ENCODE measurements around the gene KAT8. TPM values are rescaled to one million over a fixed set of nuclear protein-coding genes. Genes with fewer than 3 reads are reported as not detected.

KAT8 gene
- total and polyA plus RNA-seq, 2 of the 13 experiments (the other 11 are each of a cell fraction or from before 2014, with no cell fraction given) = 79.0 to 84.2 TPM

DNA sequence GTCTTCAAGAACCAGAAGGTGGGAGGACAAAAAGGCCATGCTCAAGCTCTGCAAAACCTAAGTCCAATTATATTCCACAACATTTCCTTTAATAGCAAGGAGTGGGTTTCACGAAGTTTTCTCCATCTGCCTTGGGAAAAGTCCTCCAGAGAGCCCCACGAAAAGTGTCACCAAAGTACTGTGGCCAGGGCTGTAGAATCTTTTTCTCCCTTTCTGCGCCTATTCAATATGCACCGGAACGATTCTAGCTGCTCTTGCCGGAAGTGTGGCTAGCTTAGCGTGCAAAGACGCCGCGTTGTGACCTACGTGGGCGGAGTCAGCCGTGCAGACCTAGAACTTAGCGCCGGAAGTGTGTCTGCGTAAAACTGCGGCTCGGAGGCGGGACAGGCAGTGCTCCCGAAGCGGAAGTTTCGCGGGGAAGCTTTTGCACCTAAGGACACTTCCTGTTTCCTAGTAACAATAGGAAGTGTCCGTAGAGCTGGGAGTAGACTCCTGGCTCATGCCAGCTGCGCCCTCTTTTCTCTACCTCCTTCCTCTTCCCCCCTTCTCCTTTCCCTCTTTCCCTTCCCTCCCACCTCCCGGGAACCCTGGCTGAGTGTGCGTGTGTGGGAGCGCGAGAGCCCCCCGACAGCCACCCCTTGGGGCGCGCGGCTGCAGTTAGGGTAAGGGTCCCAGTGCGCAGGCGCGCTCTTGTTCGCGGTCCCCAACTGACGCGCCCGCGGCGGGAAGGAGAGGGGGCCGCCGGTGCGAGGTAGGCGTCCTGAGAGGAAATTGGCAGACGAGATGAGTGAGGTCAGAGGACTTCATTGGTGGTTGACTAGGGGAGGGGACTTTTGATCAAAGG is 43.3 kb upstream of the KAT8 start, which contains the start of the genes ZNF646 and ZNF668 (continued):
- peak; percentile 68; the same call in 1 of the 2 replicates for TF ChIP-seq MIER3 (CRISPR knock-in tag; IDR thresholded peaks at IDR 0.05; ENCODE audit: borderline replicate concordance)
- no peak for TF ChIP-seq ZNF644 (CRISPR knock-in tag; IDR thresholded peaks at IDR 0.05; ENCODE audit: low read depth)
- TF ChIP-seq, protein P1, sequence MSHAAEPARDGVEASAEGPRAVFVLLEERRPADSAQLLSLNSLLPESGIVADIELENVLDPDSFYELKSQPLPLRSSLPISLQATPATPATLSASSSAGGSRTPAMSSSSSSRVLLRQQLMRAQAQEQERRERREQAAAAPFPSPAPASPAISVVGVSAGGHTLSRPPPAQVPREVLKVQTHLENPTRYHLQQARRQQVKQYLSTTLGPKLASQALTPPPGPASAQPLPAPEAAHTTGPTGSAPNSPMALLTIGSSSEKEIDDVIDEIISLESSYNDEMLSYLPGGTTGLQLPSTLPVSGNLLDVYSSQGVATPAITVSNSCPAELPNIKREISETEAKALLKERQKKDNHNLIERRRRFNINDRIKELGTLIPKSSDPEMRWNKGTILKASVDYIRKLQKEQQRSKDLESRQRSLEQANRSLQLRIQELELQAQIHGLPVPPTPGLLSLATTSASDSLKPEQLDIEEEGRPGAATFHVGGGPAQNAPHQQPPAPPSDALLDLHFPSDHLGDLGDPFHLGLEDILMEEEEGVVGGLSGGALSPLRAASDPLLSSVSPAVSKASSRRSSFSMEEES (CRISPR knock-in tag; IDR thresholded peaks at IDR 0.05) = peak; percentile 7; the same call in 1 of the 2 replicates
- TF ChIP-seq, protein P2, sequence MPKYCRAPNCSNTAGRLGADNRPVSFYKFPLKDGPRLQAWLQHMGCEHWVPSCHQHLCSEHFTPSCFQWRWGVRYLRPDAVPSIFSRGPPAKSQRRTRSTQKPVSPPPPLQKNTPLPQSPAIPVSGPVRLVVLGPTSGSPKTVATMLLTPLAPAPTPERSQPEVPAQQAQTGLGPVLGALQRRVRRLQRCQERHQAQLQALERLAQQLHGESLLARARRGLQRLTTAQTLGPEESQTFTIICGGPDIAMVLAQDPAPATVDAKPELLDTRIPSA (CRISPR knock-in tag; IDR thresholded peaks at IDR 0.05; ENCODE audit: borderline replicate concordance) = no peak
- peak; percentile 85 for TF ChIP-seq DMAP1 (CRISPR knock-in tag; IDR thresholded peaks at IDR 0.05)
- TF ChIP-seq, protein P3, sequence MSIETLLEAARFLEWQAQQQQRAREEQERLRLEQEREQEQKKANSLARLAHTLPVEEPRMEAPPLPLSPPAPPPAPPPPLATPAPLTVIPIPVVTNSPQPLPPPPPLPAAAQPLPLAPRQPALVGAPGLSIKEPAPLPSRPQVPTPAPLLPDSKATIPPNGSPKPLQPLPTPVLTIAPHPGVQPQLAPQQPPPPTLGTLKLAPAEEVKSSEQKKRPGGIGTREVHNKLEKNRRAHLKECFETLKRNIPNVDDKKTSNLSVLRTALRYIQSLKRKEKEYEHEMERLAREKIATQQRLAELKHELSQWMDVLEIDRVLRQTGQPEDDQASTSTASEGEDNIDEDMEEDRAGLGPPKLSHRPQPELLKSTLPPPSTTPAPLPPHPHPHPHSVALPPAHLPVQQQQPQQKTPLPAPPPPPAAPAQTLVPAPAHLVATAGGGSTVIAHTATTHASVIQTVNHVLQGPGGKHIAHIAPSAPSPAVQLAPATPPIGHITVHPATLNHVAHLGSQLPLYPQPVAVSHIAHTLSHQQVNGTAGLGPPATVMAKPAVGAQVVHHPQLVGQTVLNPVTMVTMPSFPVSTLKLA (IDR thresholded peaks at IDR 0.05) = peak; percentile 52
- TF ChIP-seq, protein P4, sequence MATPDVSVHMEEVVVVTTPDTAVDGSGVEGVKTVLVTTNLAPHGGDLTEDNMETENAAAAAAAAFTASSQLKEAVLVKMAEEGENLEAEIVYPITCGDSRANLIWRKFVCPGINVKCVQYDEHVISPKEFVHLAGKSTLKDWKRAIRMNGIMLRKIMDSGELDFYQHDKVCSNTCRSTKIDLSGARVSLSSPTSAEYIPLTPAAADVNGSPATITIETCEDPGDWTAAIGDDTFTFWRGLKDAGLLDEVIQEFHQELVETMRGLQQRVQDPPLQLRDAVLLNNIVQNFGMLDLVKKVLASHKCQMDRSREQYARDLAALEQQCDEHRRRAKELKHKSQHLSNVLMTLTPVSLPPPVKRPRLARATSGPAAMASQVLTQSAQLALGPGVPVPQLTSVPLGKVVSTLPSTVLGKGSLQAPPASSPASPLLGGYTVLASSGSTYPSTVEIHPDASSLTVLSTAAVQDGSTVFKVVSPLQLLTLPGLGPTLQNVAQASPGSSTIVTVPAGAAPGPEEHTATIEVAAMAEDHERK (CRISPR knock-in tag; IDR thresholded peaks at IDR 0.05; ENCODE audit: low read depth) = peak; percentile 97
- TF ChIP-seq, protein P5, sequence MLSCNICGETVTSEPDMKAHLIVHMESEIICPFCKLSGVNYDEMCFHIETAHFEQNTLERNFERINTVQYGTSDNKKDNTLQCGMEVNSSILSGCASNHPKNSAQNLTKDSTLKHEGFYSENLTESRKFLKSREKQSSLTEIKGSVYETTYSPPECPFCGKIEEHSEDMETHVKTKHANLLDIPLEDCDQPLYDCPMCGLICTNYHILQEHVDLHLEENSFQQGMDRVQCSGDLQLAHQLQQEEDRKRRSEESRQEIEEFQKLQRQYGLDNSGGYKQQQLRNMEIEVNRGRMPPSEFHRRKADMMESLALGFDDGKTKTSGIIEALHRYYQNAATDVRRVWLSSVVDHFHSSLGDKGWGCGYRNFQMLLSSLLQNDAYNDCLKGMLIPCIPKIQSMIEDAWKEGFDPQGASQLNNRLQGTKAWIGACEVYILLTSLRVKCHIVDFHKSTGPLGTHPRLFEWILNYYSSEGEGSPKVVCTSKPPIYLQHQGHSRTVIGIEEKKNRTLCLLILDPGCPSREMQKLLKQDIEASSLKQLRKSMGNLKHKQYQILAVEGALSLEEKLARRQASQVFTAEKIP (CRISPR knock-in tag; IDR thresholded peaks at IDR 0.05; ENCODE audit: borderline replicate concordance) = no peak
- TF ChIP-seq MAFG (CRISPR knock-in tag; IDR thresholded peaks at IDR 0.05) = no peak
- TF ChIP-seq ATRX (CRISPR knock-in tag; IDR thresholded peaks at IDR 0.05; ENCODE audit: borderline replicate concordance) = no peak
- TF ChIP-seq ZNF543 (CRISPR knock-in tag; IDR thresholded peaks at IDR 0.05) = peak; percentile 45
- no peak for TF ChIP-seq ZNF619 (CRISPR knock-in tag; IDR thresholded peaks at IDR 0.05)
- peak; percentile 57; the same call in 1 of the 2 replicates for TF ChIP-seq MED13 (CRISPR knock-in tag; IDR thresholded peaks at IDR 0.05)
- peak; percentile 91 for TF ChIP-seq ARID2 (CRISPR knock-in tag; IDR thresholded peaks at IDR 0.05; ENCODE audit: borderline replicate concordance)
- no peak for TF ChIP-seq ZNF709 (CRISPR knock-in tag; IDR thresholded peaks at IDR 0.05)
- TF ChIP-seq, protein P6, sequence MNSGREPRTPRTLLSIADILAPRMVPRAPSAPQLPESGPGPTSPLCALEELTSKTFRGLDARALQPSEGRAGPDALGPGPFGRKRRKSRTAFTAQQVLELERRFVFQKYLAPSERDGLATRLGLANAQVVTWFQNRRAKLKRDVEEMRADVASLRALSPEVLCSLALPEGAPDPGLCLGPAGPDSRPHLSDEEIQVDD (CRISPR knock-in tag; IDR thresholded peaks at IDR 0.05; ENCODE audit: borderline replicate concordance) = no peak
- TF ChIP-seq NR2F1 (CRISPR knock-in tag; IDR thresholded peaks at IDR 0.05) = no peak
- TF ChIP-seq, protein P7, sequence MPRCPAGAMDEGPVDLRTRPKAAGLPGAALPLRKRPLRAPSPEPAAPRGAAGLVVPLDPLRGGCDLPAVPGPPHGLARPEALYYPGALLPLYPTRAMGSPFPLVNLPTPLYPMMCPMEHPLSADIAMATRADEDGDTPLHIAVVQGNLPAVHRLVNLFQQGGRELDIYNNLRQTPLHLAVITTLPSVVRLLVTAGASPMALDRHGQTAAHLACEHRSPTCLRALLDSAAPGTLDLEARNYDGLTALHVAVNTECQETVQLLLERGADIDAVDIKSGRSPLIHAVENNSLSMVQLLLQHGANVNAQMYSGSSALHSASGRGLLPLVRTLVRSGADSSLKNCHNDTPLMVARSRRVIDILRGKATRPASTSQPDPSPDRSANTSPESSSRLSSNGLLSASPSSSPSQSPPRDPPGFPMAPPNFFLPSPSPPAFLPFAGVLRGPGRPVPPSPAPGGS (CRISPR knock-in tag; IDR thresholded peaks at IDR 0.05) = peak; percentile 91
- TF ChIP-seq ZNF567 (CRISPR knock-in tag; IDR thresholded peaks at IDR 0.05; ENCODE audit: borderline replicate concordance) = peak; percentile 24; the same call in 1 of the 2 replicates
- peak; percentile 96 for TF ChIP-seq TOE1 (CRISPR knock-in tag; IDR thresholded peaks at IDR 0.05)

Data from HepG2 (cell line).